ENCODE results near the gene SREK1IP1. TPM values are rescaled to one million over a fixed set of nuclear protein-coding genes. Genes with fewer than 3 reads are reported as not detected.
A peak's percentile ranks its signal among the peaks of the same experiment; 100 is the strongest.

The SREK1IP1 gene
- total and polyA plus RNA-seq, 9 of the 15 experiments (the other 6 are each of a cell fraction or from before 2014, with no cell fraction given): 6.9 to 45.2 (median 21.7) TPM

GRCh38 chr5:64784451-64785025 is 16.0 kb upstream of the SREK1IP1 start:
- Histone ChIP-seq H3K9ac (ENCODE audit: insufficient read depth in 1 of 2, low read depth in 2 of 2, low read length in 2 of 2) (no peak overlapping the region), H3K4me1 (replicated peaks in 1 of 2; ENCODE audit: control insufficient read depth in 2 of 2, insufficient read depth in 2 of 2, low read length in 2 of 2) (no peaks in the 10 kb centered on the region), H3K27me3 (ENCODE audit: control insufficient read depth in 2 of 2, insufficient read depth in 2 of 2, low read length in 2 of 2) (no peaks in the 10 kb centered on the region), H3K4me3 (no peak overlapping the region), H2AFZ (ENCODE audit: low read depth, low read length) (no peak overlapping the region), H3K4me2 (ENCODE audit: insufficient read depth, low read length) (no peak overlapping the region), H4K20me1 (replicated peaks; ENCODE audit: control insufficient read depth, insufficient read depth, low read length) (no peaks in the 10 kb centered on the region), H3K9me3 (replicated peaks; ENCODE audit: control insufficient read depth, insufficient read depth, low read depth, low read length) (no peaks in the 10 kb centered on the region), H3K27ac (ENCODE audit: extremely low read depth, low read depth, low read length) (no peak overlapping the region), H3K9me1 (ENCODE audit: control insufficient read depth, insufficient read depth, low read length) (no peaks in the 10 kb centered on the region), H3K36me3 (ENCODE audit: control insufficient read depth, insufficient read depth, low read length) (peaks cover 23% of the 10 kb centered on the region), H3K79me2 (ENCODE audit: control insufficient read depth, insufficient read depth, low read length) (no peaks in the 10 kb centered on the region)
- FAIRE-seq (peak; percentile 75), ATAC-seq (peak; percentile 93), DNase-seq (ENCODE audit: extremely low read depth in 1 of 4, low spot score in 3 of 4) (peak; percentile 31 to 84 (median 34))
- CTCF ChIA-PET (ENCODE audit: low intra/inter-chr PET ratio): interaction anchor here (1.1 to 3.2 kb wide), 3 partner anchors 144 to 149 kb away, joined by 3 to 19 read pairs (median 12); no protein-coding TSS in a partner anchor
- BruUV-seq (replicated peaks): no TSS peak
- in situ Hi-C loops (cut with MboI): loop anchor here (25.0 kb wide), 1 partner anchor 547 kb away; no protein-coding TSS in a partner anchor
- 0% methylated on average over 3 of the region's 3 CpGs for WGBS (ENCODE audit: insufficient coverage, low coverage, missing lambda C conversion rate)
- intact Hi-C loops (cut with micrococcal nuclease): loop anchor here (1.0 to 5.0 kb wide), 2 partner anchors 149 to 637 kb away; no protein-coding TSS in a partner anchor
- POLR2A ChIA-PET: no interaction called here
- TF ChIP-seq CEBPB (tag; IDR thresholded peaks at IDR 0.05) (peak; percentile 44; the same call in 1 of the 2 replicates), L3MBTL2 (IDR thresholded peaks at IDR 0.05) (no peak), CTCFL (IDR thresholded peaks at IDR 0.05; ENCODE audit: borderline replicate concordance, insufficient read depth, low read depth, low read length, poor library complexity, severe bottlenecking) (peak; percentile 55), SMC3 (conservative IDR thresholded peaks at IDR 0.05; ENCODE audit: insufficient read depth, low read depth, low read length) (peak; percentile 72), DEAF1 (CRISPR knock-in tag; IDR thresholded peaks at IDR 0.05) (peak; percentile 78), RAD21 (CRISPR knock-in tag; conservative IDR thresholded peaks at IDR 0.05 in 1 of 2, IDR thresholded peaks at IDR 0.05 in 1 of 2) (peak; percentile 83 to 87), KAT2B (IDR thresholded peaks at IDR 0.05; ENCODE audit: low read depth, low read length) (no peak), KLF16 (IDR thresholded peaks at IDR 0.05) (peak; percentile 13; the same call in 1 of the 2 replicates)
- TF ChIP-seq, protein P1, sequence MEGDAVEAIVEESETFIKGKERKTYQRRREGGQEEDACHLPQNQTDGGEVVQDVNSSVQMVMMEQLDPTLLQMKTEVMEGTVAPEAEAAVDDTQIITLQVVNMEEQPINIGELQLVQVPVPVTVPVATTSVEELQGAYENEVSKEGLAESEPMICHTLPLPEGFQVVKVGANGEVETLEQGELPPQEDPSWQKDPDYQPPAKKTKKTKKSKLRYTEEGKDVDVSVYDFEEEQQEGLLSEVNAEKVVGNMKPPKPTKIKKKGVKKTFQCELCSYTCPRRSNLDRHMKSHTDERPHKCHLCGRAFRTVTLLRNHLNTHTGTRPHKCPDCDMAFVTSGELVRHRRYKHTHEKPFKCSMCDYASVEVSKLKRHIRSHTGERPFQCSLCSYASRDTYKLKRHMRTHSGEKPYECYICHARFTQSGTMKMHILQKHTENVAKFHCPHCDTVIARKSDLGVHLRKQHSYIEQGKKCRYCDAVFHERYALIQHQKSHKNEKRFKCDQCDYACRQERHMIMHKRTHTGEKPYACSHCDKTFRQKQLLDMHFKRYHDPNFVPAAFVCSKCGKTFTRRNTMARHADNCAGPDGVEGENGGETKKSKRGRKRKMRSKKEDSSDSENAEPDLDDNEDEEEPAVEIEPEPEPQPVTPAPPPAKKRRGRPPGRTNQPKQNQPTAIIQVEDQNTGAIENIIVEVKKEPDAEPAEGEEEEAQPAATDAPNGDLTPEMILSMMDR (IDR thresholded peaks at IDR 0.05 in 2 of 3, conservative IDR thresholded peaks at IDR 0.05 in 1 of 3; ENCODE audit: insufficient read depth in 2 of 3, low read depth in 1 of 3, low read length in 3 of 3): peak; percentile 63 to 89 (median 74)
